ENCODE results near the gene DSTYK.
A peak's percentile ranks its signal among the peaks of the same experiment; 100 is the strongest.

Gene DSTYK

GRCh38 chr1:205211169-205211838 is at the start of gene DSTYK:
Gene DSTYK, minus strand, starts transcription at chr1:205211702. Its CDS starts 167 bp downstream, at chr1:205211535.
- DNase-seq: peak; percentile 89

- DNase-seq: no peak
These were observed 48.5 kb upstream of the DSTYK start for GRCh38 chr1:205259998-205260397.

GRCh38 chr1:205259324-205259832 is 47.9 kb upstream of the DSTYK start:
- DNase-seq: no peak

GRCh38 chr1:205258719-205259118 is 47.2 kb upstream of the DSTYK start:
- DNase-seq: no peak

- DNase-seq: no peak
These were observed 46.8 kb upstream of the DSTYK start for GRCh38 chr1:205258261-205258691.

- no peak for DNase-seq
These were observed 46.2 kb upstream of the DSTYK start for GRCh38 chr1:205257735-205258134.

- no peak for DNase-seq
These were observed 45.6 kb upstream of the DSTYK start for GRCh38 chr1:205256951-205257625.

- DNase-seq: peak; percentile 72
These were observed 44.7 kb upstream of the DSTYK start for GRCh38 chr1:205255941-205256780.

- no peak for DNase-seq
These were observed 40.1 kb upstream of the DSTYK start for GRCh38 chr1:205251576-205251975.

- DNase-seq: no peak
These were observed 39.2 kb upstream of the DSTYK start for GRCh38 chr1:205250699-205251098.

- DNase-seq: no peak
These were observed 38.1 kb upstream of the DSTYK start for GRCh38 chr1:205249651-205250050.

- DNase-seq: peak; percentile 56
These were observed 37.5 kb upstream of the DSTYK start for GRCh38 chr1:205248793-205249601.

GRCh38 chr1:205247130-205247921 is 35.8 kb upstream of the DSTYK start:
- peak; percentile 29 for DNase-seq

- no peak for DNase-seq
These were observed 35.0 kb upstream of the DSTYK start for GRCh38 chr1:205246351-205247119.

GRCh38 chr1:205245096-205245495 is 33.6 kb upstream of the DSTYK start:
- DNase-seq: no peak

GRCh38 chr1:205244384-205244783 is 32.9 kb upstream of the DSTYK start:
- DNase-seq: no peak

- no peak for DNase-seq
These were observed 32.1 kb upstream of the DSTYK start for GRCh38 chr1:205243350-205244191.

- DNase-seq: no peak
These were observed 30.0 kb upstream of the DSTYK start for GRCh38 chr1:205241366-205242030.

GRCh38 chr1:205240569-205240968 is 29.1 kb upstream of the DSTYK start:
- DNase-seq: no peak

All from DMS153 (cell line).